CD14-positive monocyte (primary cell): ENCODE results near the gene MED12L. TPM values are rescaled to one million over a fixed set of nuclear protein-coding genes. Genes with fewer than 3 reads are reported as not detected.

Experiments used
- DNase-seq, 3 donors: peaks; one replicate each; pipeline ENCODE4 v3.0.0-alpha.2; 2011 to 2022
- H2AFZ ChIP-seq: 2 replicates; pipeline ENCODE4 v1.6.0; 2012; ENCODE audit warnings: mild to moderate bottlenecking, low read depth, low read length, inconsistent platforms; ENCODE audit not compliant: insufficient read depth, poor library complexity, severe bottlenecking
- H3K27ac ChIP-seq, 2 donors: 1 replicate in 1 of 2; 2 replicates in 1 of 2; pipeline ENCODE4 v1.5.1; 2012 to 2013; ENCODE audit warnings: low read length in 2 of 2, control low read depth in 1 of 2, inconsistent platforms in 1 of 2, low read depth in 1 of 2, mild to moderate bottlenecking in 1 of 2
- H3K27me3 ChIP-seq, 2 donors: one replicate each; pipeline versions ENCODE4 v1.6.0 to v1.6.1; 2011 to 2013; ENCODE audit warnings: low read length in 2 of 2; ENCODE audit not compliant: control insufficient read depth in 2 of 2, insufficient read depth in 2 of 2
- H3K36me3 ChIP-seq, 2 donors: replicated peaks in 1 of 2; 1 replicate in 1 of 2; 2 replicates in 1 of 2; pipeline versions ENCODE4 v1.5.1 to v1.6.1; 2012 to 2013; ENCODE audit warnings: low read length in 2 of 2, control low read depth in 1 of 2, inconsistent platforms in 1 of 2, mild to moderate bottlenecking in 1 of 2; ENCODE audit not compliant: insufficient read depth in 2 of 2, control insufficient read depth in 1 of 2
- H3K4me1 ChIP-seq, 2 donors: 1 replicate in 1 of 2; 2 replicates in 1 of 2; pipeline versions ENCODE4 v1.5.1 to v1.6.1; 2012 to 2013; ENCODE audit warnings: low read length in 2 of 2, control low read depth in 1 of 2, inconsistent platforms in 1 of 2, mild to moderate bottlenecking in 1 of 2, moderate library complexity in 1 of 2; ENCODE audit not compliant: insufficient read depth in 2 of 2, control insufficient read depth in 1 of 2
- H3K4me2 ChIP-seq: replicated peaks from 2 replicates; pipeline ENCODE3; 2012; ENCODE audit warnings: low read length, moderate library complexity, mild to moderate bottlenecking; ENCODE audit not compliant: poor library complexity, severe bottlenecking; ENCODE audit errors: extremely low read depth
- H3K4me3 ChIP-seq, 3 experiments: fragments of 200-600 bp in 1 of 3; sonication (generic) in 1 of 3; replicated peaks in 1 of 3; 1 replicate in 2 of 3; 2 replicates in 1 of 3; pipeline ENCODE4 v1.5.1; 2011 to 2013; ENCODE audit warnings: low read length in 3 of 3, mild to moderate bottlenecking in 3 of 3, control low read depth in 2 of 3, low read depth in 2 of 3, inconsistent platforms in 1 of 3, moderate library complexity in 1 of 3
- H3K79me2 ChIP-seq: 2 replicates; pipeline ENCODE4 v1.6.0; 2012; ENCODE audit warnings: mild to moderate bottlenecking, control low read depth, inconsistent platforms, low read length, moderate library complexity; ENCODE audit not compliant: insufficient read depth
- H3K9ac ChIP-seq: 2 replicates; pipeline ENCODE4 v1.6.0; 2017; ENCODE audit warnings: low read length, mild to moderate bottlenecking; ENCODE audit not compliant: insufficient read depth, poor library complexity, severe bottlenecking
- H3K9me3 ChIP-seq, 2 donors: replicated peaks in 1 of 2; 1 replicate in 1 of 2; 2 replicates in 1 of 2; pipeline versions ENCODE4 v1.5.1 to v1.6.1; 2012 to 2013; ENCODE audit warnings: low read length in 2 of 2, control low read depth in 1 of 2; ENCODE audit not compliant: control insufficient read depth in 1 of 2, insufficient read depth in 1 of 2
- H4K20me1 ChIP-seq: 2 replicates; pipeline ENCODE4 v1.6.0; 2012; ENCODE audit warnings: mild to moderate bottlenecking, low read length, control low read depth, moderate library complexity; ENCODE audit not compliant: insufficient read depth
- H3K27ac Mint-ChIP-seq, 7 donors: one replicate each; pipeline ENCODE4 v1.8.0; 2020; ENCODE audit warnings: mild to moderate bottlenecking in 7 of 7, mixed read lengths in 7 of 7, moderate library complexity in 6 of 7, inconsistent platforms in 2 of 7
- H3K27me3 Mint-ChIP-seq, 3 donors: one replicate each; pipeline ENCODE4 v1.8.0; 2021 to 2022; ENCODE audit warnings: low read depth in 3 of 3, mild to moderate bottlenecking in 3 of 3, mixed read lengths in 3 of 3, moderate library complexity in 3 of 3, inconsistent platforms in 1 of 3
- H3K36me3 Mint-ChIP-seq, 2 donors: one replicate each; pipeline ENCODE4 v1.8.0; 2020; ENCODE audit warnings: mixed read lengths in 2 of 2, inconsistent platforms in 1 of 2, mild to moderate bottlenecking in 1 of 2
- H3K4me1 Mint-ChIP-seq: one replicate; pipeline ENCODE4 v1.8.0; 2020; ENCODE audit warnings: mild to moderate bottlenecking, mixed read lengths
- H3K4me3 Mint-ChIP-seq, 2 donors: one replicate each; pipeline ENCODE4 v1.8.0; 2020; ENCODE audit warnings: mild to moderate bottlenecking in 2 of 2, mixed read lengths in 2 of 2, moderate library complexity in 1 of 2
- H3K9me3 Mint-ChIP-seq, 7 donors: one replicate each; pipeline ENCODE4 v1.8.0; 2020 to 2022; ENCODE audit warnings: mixed read lengths in 7 of 7, mild to moderate bottlenecking in 6 of 7, moderate library complexity in 6 of 7, inconsistent platforms in 2 of 7
- WGBS: methylation state at CpG from one replicate; pipeline ENCODE4 v1.1.5; 2013; ENCODE audit warnings: missing lambda C conversion rate; ENCODE audit not compliant: insufficient coverage; 5-methylcytosine and 5-hydroxymethylcytosine counted together
- intact Hi-C, 2 donors: fragments of 100-400 bp; cut with micrococcal nuclease; formaldehyde crosslinking; loops; one replicate each; pipeline versions ENCODE4 v1.15.0 to v1.15.1; 2023
- polyA plus RNA-seq, 3 donors: library from polyadenylated mRNA; depleted of rRNA in 1 of 3; unstranded in 2 of 3; stranded (reverse) in 1 of 3; fragments of 300-500 nt in 2 of 3; fragments of >200 nt in 1 of 3; fragmentation: Illumina TruSeq in 2 of 3; gene quantifications; 1 replicate in 2 of 3; 2 replicates in 1 of 3; pipeline ENCODE4 v1.2.3, GENCODE V29; 2012 to 2021
- TF ChIP-seq, protein P1 (sequence below): fragments of 200-600 bp; IDR thresholded peaks from one replicate; pipeline ENCODE4 v1.8.0; 2022; ENCODE audit warnings: antibody characterized with exemption, mild to moderate bottlenecking

The MED12L gene
- polyA plus RNA-seq, 3 donors = 0.12 to 0.29 TPM; not detected in 1

GRCh38 chr3:151398895-151399294 lies 313.4 kb downstream of the MED12L start:
- H3K27ac ChIP-seq = no peak overlapping the region

GRCh38 chr3:151400341-151400740 lies 314.9 kb downstream of the MED12L start:
- peaks cover 19% of the 10 kb centered on the region for H3K4me1 Mint-ChIP-seq
- no peaks in the 10 kb centered on the region for H3K27me3 Mint-ChIP-seq
- H4K20me1 ChIP-seq = no peaks in the 10 kb centered on the region
- no peaks in the 10 kb centered on the region for H3K79me2 ChIP-seq
- H3K4me3 ChIP-seq = no peak overlapping the region
- no peak overlapping the region for H2AFZ ChIP-seq
- no peak overlapping the region for H3K9ac ChIP-seq
- no peaks in the 10 kb centered on the region for H3K9me3 ChIP-seq
- H3K36me3 ChIP-seq = no peaks in the 10 kb centered on the region
- no peaks in the 10 kb centered on the region for H3K27me3 ChIP-seq
- no peaks in the 10 kb centered on the region for H3K36me3 Mint-ChIP-seq
- H3K4me1 ChIP-seq = peaks cover 16 to 24% of the 10 kb centered on the region in 2 donors
- H3K27ac Mint-ChIP-seq = no peak overlapping the region
- H3K27ac ChIP-seq = no peak overlapping the region
- DNase-seq = no peak
- 93% methylated on average over 3 of the region's 4 CpGs for WGBS
- intact Hi-C loops = no loop called here
- peaks cover 0 to 2% (median 0%) of the 10 kb centered on the region in 7 donors for H3K9me3 Mint-ChIP-seq
- H3K4me3 Mint-ChIP-seq = no peak overlapping the region
- TF ChIP-seq, protein P1, sequence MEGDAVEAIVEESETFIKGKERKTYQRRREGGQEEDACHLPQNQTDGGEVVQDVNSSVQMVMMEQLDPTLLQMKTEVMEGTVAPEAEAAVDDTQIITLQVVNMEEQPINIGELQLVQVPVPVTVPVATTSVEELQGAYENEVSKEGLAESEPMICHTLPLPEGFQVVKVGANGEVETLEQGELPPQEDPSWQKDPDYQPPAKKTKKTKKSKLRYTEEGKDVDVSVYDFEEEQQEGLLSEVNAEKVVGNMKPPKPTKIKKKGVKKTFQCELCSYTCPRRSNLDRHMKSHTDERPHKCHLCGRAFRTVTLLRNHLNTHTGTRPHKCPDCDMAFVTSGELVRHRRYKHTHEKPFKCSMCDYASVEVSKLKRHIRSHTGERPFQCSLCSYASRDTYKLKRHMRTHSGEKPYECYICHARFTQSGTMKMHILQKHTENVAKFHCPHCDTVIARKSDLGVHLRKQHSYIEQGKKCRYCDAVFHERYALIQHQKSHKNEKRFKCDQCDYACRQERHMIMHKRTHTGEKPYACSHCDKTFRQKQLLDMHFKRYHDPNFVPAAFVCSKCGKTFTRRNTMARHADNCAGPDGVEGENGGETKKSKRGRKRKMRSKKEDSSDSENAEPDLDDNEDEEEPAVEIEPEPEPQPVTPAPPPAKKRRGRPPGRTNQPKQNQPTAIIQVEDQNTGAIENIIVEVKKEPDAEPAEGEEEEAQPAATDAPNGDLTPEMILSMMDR = no peak
- no peak overlapping the region for H3K4me2 ChIP-seq

More at GRCh38 chr3:151398895-151399294, 313.4 kb downstream of the MED12L start:
- DNase-seq = peak in 2 of 3 donors; percentile 18 to 36
- Mint-ChIP-seq H3K9me3 (peaks cover 0 to 2% (median 0%) of the 10 kb centered on the region in 7 donors), H3K27me3 (no peaks in the 10 kb centered on the region), H3K27ac (no peak overlapping the region), H3K36me3 (no peaks in the 10 kb centered on the region), H3K4me3 (no peak overlapping the region), H3K4me1 (peaks cover 11% of the 10 kb centered on the region)
- Histone ChIP-seq H3K4me1 (peaks cover 16 to 17% of the 10 kb centered on the region in 2 donors), H4K20me1 (no peaks in the 10 kb centered on the region), H3K4me2 (peak overlapping the region; percentile 32), H3K9me3 (no peaks in the 10 kb centered on the region), H3K9ac (no peak overlapping the region), H2AFZ (no peak overlapping the region), H3K4me3 (peak overlapping the region in 1 of 3 experiments; percentile 6), H3K27me3 (no peaks in the 10 kb centered on the region), H3K79me2 (no peaks in the 10 kb centered on the region), H3K36me3 (no peaks in the 10 kb centered on the region)
- TF ChIP-seq, protein P1 = no peak
- no CpG with 5 or more reads among the region's 5 CpGs for WGBS
- intact Hi-C loops = no loop called here
